NCI-H2227 (cell line): ENCODE data around the gene SGCE.

ENCODE experiments used
- DNase-seq: peaks from one replicate; lab custom pipeline; 2025; ENCODE audit not compliant: unreplicated experiment; lab: John Stamatoyannopoulos, UW

The SGCE gene

DNA sequence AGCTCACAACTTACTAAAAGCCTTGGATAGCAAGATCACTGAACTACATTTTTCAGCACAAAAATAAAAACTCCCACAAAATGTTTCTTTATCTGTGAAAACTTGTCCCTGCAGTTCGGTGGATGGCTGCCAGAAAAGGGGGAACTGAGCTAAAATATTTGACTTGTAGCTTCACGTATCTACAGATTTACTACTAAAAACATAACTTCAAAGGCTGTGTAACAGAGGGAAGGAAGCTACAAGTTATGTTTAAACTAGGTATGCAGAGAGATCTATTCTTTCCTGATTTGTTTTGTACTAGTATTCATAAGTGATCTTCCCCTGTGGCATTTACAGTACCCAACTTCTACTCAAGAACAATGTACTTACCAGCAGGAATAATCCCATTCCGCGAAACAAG lies 25.1 kb downstream of the SGCE start:
- DNase-seq: no peak

- no peak for DNase-seq
These were observed 32.1 kb downstream of the SGCE start for GRCh38 chr7:94623820-94624219.

DNA sequence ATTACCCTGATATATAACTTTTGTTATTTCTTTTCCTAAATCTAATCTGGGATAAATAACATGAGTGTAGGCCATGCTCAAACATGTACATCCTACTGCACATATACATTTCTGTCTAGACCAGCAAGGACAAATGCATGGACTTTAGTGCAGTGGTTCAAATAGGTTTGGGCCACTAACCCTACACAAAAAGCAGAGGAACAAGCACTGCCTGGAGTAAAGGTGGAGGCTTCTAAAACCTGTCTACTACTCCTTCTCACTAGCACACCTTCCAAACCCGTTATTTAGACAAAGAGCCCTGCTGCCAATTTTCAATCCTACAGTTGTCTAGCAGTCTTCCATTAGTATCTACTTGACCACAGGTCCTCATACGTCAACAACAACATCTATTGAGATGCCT lies 34.8 kb downstream of the SGCE start:
- DNase-seq: no peak

DNA sequence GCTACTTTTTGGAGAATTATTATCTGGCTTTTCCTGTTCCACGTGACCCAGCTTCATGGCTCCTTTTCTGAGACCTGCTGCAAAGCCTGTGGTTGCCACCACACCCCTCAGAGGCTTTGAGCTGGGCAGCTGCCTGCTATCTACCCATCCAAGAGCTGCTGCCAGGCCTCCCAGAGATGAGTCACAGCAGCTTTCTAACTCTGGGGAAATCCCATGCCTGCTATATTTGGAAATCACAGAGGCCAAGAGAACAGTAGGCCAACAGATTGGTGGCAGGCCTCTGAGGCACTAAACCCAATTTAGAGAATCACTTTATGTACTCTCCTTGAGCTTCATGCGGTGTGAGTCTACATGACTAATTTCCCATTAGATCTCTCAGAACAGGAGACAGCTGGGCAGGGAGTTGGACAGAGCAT lies 35.2 kb downstream of the SGCE start:
- DNase-seq: no peak

DNA sequence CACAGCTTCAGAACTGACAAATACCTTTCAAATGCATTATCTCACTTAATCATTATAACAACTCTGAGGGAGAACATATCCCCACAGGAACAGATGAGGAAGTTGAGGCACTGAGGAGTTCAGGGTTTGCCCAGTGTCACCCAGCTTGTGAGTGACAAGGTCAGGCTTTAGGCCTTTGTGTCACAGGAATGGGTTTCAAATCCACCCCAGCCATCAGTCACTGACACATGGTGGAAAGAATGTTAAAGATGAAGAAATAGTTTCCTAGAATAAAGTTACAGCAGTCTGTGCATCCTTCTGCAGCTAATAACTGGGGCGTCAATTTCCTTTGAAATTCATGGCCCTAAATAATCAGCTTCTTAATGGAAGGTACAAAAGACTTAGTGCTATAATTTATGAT lies 37.8 kb downstream of the SGCE start:
- no peak for DNase-seq

GRCh38 chr7:94616855-94617254 lies 39.1 kb downstream of the SGCE start:
- DNase-seq: no peak

DNA sequence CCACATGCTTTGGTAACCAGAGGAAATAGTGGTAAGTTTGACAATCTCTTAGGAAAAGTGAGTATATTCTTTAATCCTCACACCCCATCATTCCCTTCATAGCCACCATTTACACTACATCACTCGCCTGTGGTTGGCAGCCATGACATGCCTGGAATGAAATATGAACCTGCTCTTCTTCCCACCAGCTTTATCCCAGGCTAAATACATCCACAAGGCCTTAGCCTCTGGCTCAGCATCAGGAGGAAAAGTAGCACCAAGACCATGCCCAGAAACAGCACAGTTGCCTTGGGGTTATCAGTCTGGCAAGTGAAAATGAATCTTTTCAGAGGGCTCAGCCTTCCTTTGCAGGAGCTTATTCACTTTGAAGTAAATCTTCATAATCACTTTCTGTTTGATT lies 40.3 kb downstream of the SGCE start:
- no peak for DNase-seq

- DNase-seq: no peak
These were observed 43.3 kb downstream of the SGCE start for GRCh38 chr7:94612661-94613060.

- DNase-seq: no peak
These were observed 43.7 kb downstream of the SGCE start for GRCh38 chr7:94612253-94612652.

- no peak for DNase-seq
These were observed 46.4 kb downstream of the SGCE start for GRCh38 chr7:94609561-94609960.

DNA sequence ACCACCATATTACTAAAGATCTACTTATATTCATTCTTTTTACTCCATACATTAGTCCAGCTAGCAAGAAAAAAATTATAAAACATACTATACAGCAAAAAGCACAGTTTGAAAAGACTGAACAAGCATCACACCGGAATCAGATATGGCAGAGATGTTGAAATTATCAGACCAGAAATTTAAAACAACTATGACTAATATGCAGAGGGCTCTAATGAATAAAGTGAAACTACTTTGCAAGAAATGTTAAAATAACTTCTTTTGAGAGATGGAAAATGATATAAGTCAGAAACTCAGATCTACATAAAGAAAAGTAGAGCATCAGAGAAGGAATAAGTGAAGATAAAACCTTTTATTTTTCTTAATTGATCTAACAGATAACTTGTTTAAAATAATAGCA lies 50.9 kb downstream of the SGCE start:
- no peak for DNase-seq

DNA sequence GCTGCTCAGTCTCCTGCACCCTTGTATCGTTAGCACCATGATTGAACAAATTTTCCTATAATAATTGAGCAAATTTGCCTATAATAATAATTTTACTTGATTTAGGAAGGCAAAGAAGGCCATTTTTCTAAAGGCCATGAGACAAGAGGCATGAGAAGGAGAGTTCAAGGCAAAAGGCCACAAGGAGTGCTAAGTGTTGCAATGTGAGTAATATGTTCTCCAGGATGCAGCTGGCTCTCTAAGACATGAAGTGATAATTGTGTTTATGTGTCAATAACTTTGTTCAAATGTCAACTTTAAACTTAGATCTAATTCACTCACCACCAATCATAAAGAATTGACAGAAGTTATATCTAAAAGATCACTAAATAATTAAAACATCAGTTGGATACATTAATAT lies 53.8 kb downstream of the SGCE start:
- DNase-seq: no peak

DNA sequence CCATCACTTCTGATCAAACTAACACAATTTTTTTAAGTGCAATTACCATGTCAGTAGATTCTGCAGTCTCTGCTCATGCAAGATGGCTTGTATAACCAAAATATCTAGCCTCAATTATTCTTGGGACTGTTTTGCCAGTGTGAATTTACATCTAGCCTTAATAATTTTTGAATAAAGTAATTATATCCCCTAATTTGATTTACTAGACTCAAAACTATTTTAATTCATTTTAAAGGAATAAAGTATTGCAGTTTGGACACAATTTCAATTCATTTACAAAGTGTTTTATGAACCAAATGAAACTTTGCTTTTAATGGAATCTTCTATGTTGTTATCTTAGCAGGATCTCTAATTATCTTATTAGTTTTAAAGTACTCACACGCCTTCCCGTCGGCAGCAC lies 55.7 kb downstream of the SGCE start:
- no peak for DNase-seq

DNA sequence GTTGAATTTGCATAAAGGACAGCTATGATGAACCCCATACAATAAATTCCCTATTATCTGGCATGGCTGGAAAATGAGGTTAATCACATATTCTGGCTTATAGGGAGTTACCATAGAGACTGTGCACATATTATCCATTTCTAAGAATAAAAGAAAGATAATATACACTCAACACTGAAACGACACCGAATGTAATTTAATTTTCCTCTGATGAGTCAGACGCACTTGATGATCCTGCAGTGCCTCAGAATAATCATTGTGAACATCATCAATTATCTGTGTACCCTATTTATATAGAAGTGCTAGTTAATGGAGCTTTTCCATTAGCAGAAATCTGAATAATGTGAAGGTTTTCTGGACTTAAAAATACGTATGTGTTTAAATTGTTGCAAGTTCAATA lies 60.2 kb downstream of the SGCE start:
- no peak for DNase-seq

DNA sequence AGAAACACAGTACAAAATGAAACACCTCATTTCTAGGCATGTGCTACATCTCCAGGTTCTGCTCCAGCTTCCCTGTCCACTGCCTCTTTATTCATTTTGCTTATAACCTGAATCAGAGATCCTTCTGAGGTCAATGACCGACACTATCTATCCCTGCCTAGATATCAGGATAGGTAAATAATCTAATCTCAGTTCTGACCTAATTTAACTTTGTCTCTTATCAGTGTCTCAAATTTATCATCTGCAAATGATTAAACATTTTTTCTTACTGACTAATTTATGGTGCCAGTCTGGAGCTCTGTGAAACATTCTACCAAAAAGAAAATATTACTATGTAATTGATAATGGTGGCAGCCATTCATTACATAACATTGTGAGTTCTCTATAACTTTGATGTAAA lies 61.1 kb downstream of the SGCE start:
- no peak for DNase-seq

- no peak for DNase-seq
These were observed 64.8 kb downstream of the SGCE start for GRCh38 chr7:94591176-94591575.

- DNase-seq: no peak
These were observed 65.3 kb downstream of the SGCE start for GRCh38 chr7:94590526-94591162.

GRCh38 chr7:94588075-94588474 lies 67.9 kb downstream of the SGCE start:
- DNase-seq: no peak

DNA sequence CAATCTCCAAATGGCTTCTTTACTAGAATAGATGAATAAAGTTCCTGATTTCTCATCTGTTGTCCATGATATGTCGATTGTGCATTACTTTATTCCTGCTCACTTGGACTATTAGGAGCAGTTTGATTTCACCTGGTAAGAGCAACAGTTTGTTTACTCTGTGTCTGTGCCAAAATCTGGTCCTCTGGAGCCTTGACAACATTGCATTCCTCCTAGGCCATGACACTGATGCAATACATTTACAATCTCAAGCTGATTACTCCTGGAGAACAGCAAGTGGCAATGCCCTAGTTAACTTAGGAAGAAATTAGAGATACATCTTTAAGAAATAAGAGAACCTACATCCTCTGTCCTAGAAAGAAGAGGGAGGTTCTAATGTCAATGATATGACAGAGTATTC lies 71.8 kb downstream of the SGCE start:
- DNase-seq: no peak

- no peak for DNase-seq
These were observed 75.3 kb downstream of the SGCE start for GRCh38 chr7:94580601-94581000.

- no peak for DNase-seq
These were observed 76.5 kb downstream of the SGCE start for GRCh38 chr7:94579470-94579869.

DNA sequence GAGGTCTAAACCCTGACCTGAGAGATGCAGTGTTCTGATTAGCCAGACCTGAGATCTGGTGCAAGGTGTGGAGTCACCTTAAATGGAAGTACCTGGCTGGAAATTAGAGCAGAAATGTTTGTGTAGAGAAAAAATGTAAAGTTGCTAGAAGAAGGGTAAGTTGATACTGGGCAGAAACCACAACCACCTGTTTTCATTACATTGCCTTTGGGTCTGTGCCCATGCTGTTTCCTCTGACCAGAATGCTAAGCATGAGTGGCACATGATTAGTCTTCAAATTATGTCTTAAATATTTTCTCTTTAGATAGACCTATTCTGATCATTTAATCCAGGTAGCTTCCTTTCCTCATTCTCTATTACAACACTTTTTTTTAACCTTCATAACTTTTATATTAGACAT lies 77.3 kb downstream of the SGCE start:
- DNase-seq: no peak

DNA sequence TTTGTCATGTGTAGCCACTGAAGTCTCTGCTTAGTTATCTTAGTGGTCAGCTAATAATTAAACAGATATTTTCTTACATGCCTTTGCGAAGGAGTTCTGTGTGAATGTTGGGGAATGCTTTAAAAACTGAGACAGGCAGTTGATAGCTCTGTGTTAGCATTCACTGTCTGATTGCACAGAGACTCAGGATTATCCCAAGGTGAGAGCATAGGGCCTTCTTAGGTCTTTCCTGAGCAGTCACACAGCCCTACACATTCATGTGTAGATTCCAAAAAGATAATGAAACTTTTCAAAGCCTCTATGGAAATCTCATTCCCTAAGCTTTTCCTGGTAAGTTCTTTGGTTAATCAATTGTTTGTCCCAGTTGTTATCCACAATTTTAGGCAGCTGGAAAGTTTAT lies 78.6 kb downstream of the SGCE start:
- no peak for DNase-seq

GRCh38 chr7:94576316-94576715 lies 79.6 kb downstream of the SGCE start:
- DNase-seq: no peak
